ENCODE results near the gene KATNA1. TPM values are rescaled to one million over a fixed set of nuclear protein-coding genes. Genes with fewer than 3 reads are reported as not detected.
"Not testable (repeated sequence)": the region's sequence is repeated elsewhere in the genome, so short reads cannot be mapped to it uniquely, and the experiment has no call there.

KATNA1 gene
- 23.7 TPM for total RNA-seq

DNA sequence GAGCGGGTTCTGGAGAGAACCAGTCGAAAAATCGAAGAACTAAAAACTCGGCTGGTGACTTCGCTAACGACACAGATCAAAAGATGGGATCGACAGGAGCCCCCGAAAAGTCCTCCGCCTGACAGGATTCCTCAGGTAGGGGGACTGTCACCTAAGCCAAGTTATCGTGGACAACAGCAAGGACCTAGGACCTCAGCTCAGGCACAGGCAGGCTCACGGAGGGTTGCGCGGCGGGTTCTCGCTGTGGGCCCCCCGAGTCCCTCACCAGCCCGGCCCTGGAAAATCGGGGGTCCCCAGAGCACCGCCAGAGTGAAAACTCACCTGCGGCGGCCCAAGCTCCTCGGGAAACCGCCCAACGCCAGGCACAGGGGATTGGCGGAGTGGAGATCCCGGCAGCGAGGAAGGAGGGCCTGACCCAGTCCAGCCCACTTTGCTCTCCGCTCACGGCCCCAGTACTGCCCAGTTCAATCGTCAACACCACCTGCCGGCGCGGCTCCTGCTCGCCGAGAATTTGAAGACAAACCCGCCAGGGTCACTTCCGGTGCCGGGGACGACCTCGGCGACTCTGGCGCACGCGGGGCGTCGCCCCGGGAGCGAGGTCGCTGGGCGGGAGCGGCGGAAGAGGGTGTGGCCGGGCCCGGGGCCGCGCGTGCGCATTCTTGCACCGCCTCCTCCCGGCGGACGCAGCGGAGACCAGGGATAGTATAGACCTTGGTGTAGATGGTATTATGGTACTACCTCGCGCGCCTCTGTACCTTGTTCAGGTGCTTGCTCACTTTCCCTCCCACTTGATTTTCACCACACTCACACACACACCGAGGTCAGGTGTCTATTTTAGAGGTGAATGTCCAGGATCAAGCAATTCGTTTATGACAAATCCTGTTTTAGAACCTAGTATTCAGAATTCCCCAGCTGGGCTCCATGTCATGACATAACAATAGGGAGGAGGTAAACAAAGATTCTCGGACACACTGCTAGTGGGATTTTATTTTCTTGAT lies at the start of gene KATNA1:
TSS of gene KATNA1 (minus strand) at position 567 of the 998 bp plus-strand sequence. CDS start 10,167 bp downstream, outside the sequence.
- DNase-seq, result peak; percentile 44

DNA sequence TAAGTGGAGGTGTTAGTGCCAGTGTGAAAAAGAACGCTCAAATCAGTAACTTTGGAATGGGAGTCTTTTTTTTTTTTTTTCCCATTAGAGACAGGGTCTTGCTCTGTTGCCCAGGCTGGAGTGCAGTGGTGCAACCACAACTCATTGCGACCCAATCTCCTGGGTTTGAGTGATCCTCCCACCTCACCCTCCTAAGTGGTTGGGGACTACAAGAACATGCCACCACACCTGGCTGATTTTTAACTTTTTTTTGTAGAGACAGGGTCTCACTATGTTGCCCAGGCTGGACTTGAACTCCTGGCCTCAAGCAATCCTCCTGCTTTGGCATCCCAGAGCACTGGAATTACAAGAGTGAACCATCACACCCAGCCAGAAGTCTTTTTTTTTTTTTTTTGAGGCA lies 49.7 kb upstream of the KATNA1 start:
- DNase-seq, result no peak

- no peak for DNase-seq
Measured at GRCh38 chr6:149696901-149697300, 48.4 kb upstream of the KATNA1 start.

- DNase-seq, result no peak
Measured at GRCh38 chr6:149694921-149695320, 46.4 kb upstream of the KATNA1 start.

DNA sequence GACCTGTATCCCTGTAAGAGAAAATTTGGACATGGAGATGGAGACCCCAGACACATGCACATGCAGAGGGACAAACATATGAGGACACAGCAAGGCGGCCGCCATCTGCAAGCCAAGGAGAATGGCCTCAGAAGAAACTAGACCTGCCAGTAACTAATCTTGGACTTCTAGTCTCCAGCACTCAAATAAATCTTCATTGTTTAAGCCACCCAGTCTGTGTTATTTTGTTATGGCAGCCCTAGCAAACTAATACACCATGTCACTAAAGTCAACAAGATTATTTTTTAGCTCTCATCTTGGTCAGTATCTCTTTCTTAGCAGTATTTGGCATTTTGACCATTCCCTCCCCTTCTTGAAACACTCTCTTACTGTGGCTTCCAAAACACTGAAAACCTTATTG lies 42.7 kb upstream of the KATNA1 start:
- no peak for DNase-seq

DNA sequence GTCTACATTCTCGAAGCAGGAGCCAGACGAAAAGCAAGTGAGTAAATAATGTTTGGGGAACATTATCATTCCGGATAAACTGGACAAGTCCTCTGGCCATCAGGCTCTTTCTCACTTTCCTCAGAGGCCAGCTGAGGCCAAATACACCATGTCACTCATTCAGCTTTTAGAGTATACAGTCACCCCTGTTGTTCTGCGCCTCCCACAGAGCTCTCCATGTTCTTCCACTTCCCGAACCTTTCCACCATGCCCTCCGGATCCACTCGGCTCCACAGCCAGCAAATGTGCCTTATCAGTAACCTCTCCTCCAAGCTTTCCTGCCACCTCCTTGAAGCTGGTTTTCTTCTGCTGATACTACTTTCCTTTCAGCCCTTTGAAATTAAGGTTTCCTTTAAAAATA lies 37.7 kb upstream of the KATNA1 start:
- no peak for DNase-seq

- no peak for DNase-seq
Measured at GRCh38 chr6:149683256-149683859, 34.8 kb upstream of the KATNA1 start.

DNA sequence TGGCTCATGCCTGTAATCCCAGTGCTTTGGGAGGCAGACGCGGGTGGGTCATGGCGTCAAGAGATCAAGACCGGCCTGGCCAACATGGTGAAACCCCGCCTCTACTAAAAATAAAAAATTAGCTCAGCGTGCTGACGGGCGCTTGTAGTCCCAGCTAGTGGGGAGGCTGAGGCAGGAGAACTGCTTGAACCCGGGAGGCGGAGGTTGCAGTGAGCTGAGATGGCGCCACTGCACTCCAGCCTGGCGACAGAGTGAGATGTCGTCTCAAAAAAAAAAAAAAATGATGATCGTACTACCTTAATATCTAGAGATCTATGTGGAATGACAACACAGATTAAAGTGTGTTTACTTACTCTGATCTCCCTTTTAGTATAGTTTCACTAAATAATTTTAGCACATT lies 33.3 kb upstream of the KATNA1 start:
- DNase-seq, result not testable (repeated sequence)

GRCh38 chr6:149681209-149681608 lies 32.7 kb upstream of the KATNA1 start:
- no peak for DNase-seq

DNA sequence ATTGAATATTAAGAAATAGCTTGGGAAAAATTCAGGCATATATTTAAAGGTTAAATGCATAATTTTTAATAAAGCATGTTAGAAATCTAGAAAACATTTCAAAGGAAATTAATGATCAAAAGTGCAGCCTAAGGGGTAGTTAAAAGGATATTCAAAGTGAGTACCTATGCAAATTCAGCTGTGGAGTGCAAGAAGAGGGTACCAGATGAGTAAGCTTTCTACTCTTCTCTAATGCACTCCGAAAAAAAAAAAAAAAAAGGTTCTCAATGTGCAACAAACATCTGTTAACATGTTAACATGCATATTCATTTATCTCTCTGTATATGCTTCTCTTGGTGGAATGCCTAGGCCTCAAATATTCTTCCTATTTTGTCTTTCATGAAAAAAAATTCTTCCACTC lies 32.0 kb upstream of the KATNA1 start:
- no peak for DNase-seq

GRCh38 chr6:149672265-149672664 lies 23.8 kb upstream of the KATNA1 start:
- not testable (repeated sequence) for DNase-seq

DNA sequence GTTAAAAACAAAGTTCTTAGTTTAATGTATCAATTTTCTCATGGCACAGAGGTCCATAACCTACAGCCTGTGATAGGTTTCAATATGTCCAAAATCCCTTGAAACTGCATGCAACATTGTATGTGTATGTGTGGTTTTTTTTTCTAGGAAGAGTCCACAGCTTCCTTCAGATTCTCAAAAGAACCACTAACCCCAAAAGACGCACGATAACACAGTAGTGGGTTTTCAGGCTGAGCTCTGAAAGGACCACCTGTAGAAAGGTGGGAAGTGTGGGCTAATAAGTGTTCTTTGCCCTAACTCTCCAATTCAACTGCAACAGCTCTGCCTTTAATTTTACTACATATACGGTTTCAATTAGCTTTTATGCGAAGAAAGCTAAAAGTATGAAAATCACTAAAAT lies 11.5 kb upstream of the KATNA1 start:
- no peak for DNase-seq

DNA sequence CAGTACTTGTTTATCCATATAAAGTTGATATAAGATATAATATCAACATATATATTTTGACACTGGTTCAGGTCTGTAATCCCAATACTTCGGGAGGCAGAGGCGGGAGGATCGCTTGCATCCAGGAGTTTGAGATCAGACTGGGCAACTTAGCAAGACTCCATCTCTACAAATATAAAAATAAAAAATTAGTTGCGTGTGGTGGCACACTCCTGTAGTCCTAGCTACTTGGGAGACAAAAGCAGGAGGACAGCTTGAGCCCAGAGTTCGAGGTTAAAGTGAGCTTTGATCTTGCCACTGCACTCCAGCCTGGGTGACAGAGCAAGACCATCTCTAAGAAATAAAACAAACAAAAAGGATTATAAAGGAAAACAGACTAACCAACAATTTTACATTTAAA lies 8.9 kb upstream of the KATNA1 start:
- DNase-seq, result no peak

- DNase-seq, result no peak
Measured at GRCh38 chr6:149651056-149651455, 2.5 kb upstream of the KATNA1 start.

GRCh38 chr6:149646599-149646998 lies 1.9 kb downstream of the KATNA1 start:
- DNase-seq, result no peak

DNA sequence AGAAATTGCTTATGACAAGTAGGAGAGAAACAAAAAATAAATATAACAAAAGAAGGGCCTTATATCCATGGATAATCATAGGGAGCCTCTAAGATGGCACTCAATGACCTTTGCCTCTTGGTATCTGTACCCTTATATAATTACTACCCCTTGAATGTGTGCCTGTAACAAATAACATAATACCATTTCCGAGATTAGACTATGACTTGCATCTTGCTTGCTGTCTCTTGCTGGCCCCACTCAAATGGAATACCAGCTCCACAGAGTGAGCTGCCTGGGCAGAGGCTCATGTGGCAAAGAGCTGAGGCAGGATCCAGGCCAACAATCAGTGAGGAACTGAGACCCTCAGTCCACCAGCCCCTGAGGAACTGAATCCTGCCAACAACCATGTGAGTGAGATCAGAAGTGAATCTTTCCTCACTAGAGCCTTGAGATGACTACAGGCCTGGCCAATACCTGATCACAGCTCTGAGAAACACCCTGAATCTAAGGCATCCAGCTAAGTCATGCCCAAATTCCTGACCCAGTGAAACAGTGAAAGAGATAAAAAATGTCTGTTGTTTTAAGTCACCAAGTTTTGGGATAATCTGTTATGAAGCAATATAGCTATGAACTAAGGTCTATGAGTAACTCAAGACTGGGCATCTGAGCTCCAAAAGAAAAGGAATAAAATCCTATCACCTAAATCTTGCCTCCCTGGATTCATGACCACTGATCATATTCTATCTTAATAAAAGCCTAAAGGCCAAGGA lies 5.5 kb downstream of the KATNA1 start:
- DNase-seq, result no peak

DNA sequence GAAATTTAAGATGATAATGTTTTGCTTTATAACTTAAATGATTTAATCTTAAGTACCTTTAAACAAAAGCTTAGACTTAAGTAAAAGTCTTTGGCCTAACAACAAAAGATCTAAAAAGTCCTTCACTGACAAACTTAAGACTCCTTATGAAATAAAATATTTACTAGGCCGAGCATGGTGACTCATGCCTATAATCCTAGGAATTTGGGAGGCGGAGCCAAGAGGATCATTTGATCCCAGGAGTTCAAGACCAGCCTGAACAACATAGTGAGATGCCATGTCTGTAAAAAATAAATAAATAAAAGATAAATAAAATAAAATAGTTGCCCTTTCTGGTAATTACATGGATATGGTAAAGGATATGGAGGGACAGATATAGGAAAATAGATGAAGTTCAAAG lies 12.4 kb downstream of the KATNA1 start:
- no peak for DNase-seq

GRCh38 chr6:149634315-149634714 lies 14.2 kb downstream of the KATNA1 start:
- DNase-seq, result no peak

DNA sequence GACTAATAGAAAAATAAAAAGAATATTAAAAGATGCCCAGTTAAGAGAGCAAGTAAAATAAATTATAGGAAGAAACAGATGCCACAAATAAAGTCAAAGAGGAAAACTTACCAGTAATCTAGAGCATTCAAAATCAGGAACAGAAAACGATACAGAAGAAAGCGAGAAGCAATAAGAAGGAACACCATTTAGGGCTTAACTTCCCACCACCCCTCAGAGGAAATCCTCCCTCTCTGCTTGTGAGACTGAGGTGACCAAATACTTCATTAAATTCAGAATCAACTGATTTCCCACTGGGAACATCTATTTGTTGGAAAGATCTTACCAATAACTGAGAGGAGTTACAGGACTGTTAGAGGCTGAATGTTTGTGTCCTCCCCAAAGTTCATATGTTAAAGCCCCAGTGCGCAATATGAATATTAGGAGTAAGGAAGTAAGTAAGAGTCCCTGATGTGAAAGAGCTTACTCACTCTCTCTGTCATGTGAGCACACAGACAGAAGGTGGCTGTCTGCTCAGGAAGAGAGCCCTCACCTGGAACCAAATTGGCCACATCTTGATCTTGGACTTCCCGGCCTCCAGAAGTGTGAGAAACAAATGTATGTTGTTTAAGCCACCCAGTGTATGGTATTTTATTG lies 19.5 kb downstream of the KATNA1 start:
- DNase-seq, result no peak

GRCh38 chr6:149627672-149628071 lies 20.8 kb downstream of the KATNA1 start:
- no peak for DNase-seq

GRCh38 chr6:149615805-149616204 lies 32.7 kb downstream of the KATNA1 start:
- DNase-seq, result no peak

GRCh38 chr6:149614337-149614736 lies 34.2 kb downstream of the KATNA1 start:
- no peak for DNase-seq
